Kidney (tissue), 14 donors: ENCODE results near the gene AEBP1. TPM values are rescaled to one million over a fixed set of nuclear protein-coding genes. Genes with fewer than 3 reads are reported as not detected.

ENCODE experiments used
- DNase-seq, 5 donors: peaks; one replicate each; pipeline ENCODE4 v3.0.0-alpha.2; 2013 to 2020
- FAIRE-seq: peaks from 2 replicates; lab custom pipeline; 2012; peaks lifted over from hg19 to GRCh38; lab: Jason Lieb, UNC
- H3K27ac ChIP-seq, 2 donors: one replicate each; pipeline ENCODE4 v1.7.0; 2013; ENCODE audit warnings: low read depth in 2 of 2, low read length in 2 of 2, inconsistent platforms in 1 of 2
- H3K27me3 ChIP-seq: one replicate; pipeline ENCODE4 v1.7.1; 2013; ENCODE audit warnings: low read length, inconsistent platforms; ENCODE audit not compliant: control insufficient read depth, insufficient read depth
- H3K36me3 ChIP-seq, 3 donors: one replicate each; pipeline versions ENCODE4 v1.7.0 to v1.7.1; 2013; ENCODE audit warnings: low read length in 3 of 3, control low read depth in 1 of 3, inconsistent platforms in 1 of 3; ENCODE audit not compliant: insufficient read depth in 3 of 3, control insufficient read depth in 2 of 3
- H3K4me1 ChIP-seq, 3 donors: one replicate each; pipeline versions ENCODE4 v1.7.0 to v1.7.1; 2013; ENCODE audit warnings: low read length in 3 of 3, inconsistent platforms in 1 of 3, low read depth in 1 of 3; ENCODE audit not compliant: control insufficient read depth in 2 of 3, insufficient read depth in 2 of 3
- H3K4me3 ChIP-seq, 3 donors: one replicate each; pipeline versions ENCODE4 v1.7.0 to v1.8.1; 2013; ENCODE audit warnings: low read length in 3 of 3, control low read depth in 1 of 3, inconsistent platforms in 1 of 3
- H3K9ac ChIP-seq, 3 donors: one replicate each; pipeline versions ENCODE4 v1.7.0 to v1.7.1; 2013; ENCODE audit warnings: low read length in 3 of 3, control low read depth in 1 of 3, inconsistent platforms in 1 of 3
- H3K9me3 ChIP-seq, 3 donors: one replicate each; pipeline versions ENCODE4 v1.7.0 to v1.7.1; 2013; ENCODE audit warnings: low read length in 3 of 3, control low read depth in 1 of 3, inconsistent platforms in 1 of 3; ENCODE audit not compliant: control insufficient read depth in 2 of 3, insufficient read depth in 1 of 3
- intact Hi-C: fragments of 100-400 bp; cut with DNase I; formaldehyde crosslinking; loops from one replicate; pipeline ENCODE4 v1.11.1; 2022
- polyA plus RNA-seq: library from polyadenylated mRNA; stranded (reverse); fragments of 350-450 nt; fragmentation: Illumina TruSeq; extraction: RNeasy Lipid Tissue Mini Kit (QIAGEN cat#74804); gene quantifications from one replicate; pipeline ENCODE4 v1.2.3, GENCODE V29; 2014; ENCODE audit warnings: low read depth, low replicate concordance; ENCODE audit not compliant: insufficient read depth
- total RNA-seq: library from RNA; stranded (reverse); fragmentation: NEBNext Ultra II Directional; extraction: Animal tissue kit (Norgen Biotek cat#: 25700); gene quantifications from one replicate; pipeline ENCODE4 v1.2.1, GENCODE V29; 2021
- TF ChIP-seq, protein P1 (sequence below): IDR thresholded peaks from 3 replicates; pipeline ENCODE4 v1.5.1; 2012; ENCODE audit warnings: mild to moderate bottlenecking, moderate library complexity, borderline replicate concordance; ENCODE audit not compliant: insufficient read depth; ENCODE audit errors: extremely low read depth
- donor health status: control.
- donor health status: control.
- donor health status: control.
- donor health status: control.
- donor health status: control.
- donor health status: DM: yes; HTN: yes; CAD: no.
- donor health status: Normal renal cell carcinoma (clear cell type).

The AEBP1 gene
- total and polyA plus RNA-seq, 2 donors from 2014 or later: 89.4 to 164 TPM

DNA sequence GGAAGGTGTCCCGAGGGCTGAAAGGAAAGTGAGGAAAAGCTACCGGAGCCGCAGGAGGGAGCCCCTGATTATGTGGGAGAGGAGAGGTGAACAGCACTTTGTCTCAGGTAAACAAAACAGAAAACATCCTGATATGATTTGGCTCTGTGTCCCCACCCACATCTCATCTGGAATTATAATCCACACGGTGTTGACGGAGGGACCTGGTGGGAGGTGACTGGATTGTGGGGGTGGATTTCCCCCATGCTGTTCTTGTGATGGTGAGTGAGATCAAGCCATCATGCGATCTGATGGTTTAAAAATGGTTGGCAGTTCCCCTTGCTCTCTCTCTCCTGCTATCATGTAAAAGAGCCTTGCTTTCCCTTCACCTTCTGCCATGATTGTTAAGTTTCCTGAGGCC, 16.2 kb downstream of the AEBP1 start:
- H3K9me3 ChIP-seq: no peaks in the 10 kb centered on the region
- H3K27ac ChIP-seq: no peak overlapping the region
- peaks cover 0 to 6% (median 4%) of the 10 kb centered on the region in 3 donors for H3K36me3 ChIP-seq
- intact Hi-C loops: no loop called here
- no peaks in the 10 kb centered on the region for H3K27me3 ChIP-seq
- FAIRE-seq (no peak), DNase-seq (peak in 1 of 5 donors; percentile 12)
- H3K4me1 ChIP-seq: peaks cover 0 to 7% (median 4%) of the 10 kb centered on the region in 3 donors
- TF ChIP-seq, protein P1, sequence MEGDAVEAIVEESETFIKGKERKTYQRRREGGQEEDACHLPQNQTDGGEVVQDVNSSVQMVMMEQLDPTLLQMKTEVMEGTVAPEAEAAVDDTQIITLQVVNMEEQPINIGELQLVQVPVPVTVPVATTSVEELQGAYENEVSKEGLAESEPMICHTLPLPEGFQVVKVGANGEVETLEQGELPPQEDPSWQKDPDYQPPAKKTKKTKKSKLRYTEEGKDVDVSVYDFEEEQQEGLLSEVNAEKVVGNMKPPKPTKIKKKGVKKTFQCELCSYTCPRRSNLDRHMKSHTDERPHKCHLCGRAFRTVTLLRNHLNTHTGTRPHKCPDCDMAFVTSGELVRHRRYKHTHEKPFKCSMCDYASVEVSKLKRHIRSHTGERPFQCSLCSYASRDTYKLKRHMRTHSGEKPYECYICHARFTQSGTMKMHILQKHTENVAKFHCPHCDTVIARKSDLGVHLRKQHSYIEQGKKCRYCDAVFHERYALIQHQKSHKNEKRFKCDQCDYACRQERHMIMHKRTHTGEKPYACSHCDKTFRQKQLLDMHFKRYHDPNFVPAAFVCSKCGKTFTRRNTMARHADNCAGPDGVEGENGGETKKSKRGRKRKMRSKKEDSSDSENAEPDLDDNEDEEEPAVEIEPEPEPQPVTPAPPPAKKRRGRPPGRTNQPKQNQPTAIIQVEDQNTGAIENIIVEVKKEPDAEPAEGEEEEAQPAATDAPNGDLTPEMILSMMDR: no peak
- H3K4me3 ChIP-seq: no peak overlapping the region
- no peak overlapping the region for H3K9ac ChIP-seq

- Histone ChIP-seq H3K27ac (no peak overlapping the region), H3K9ac (no peak overlapping the region), H3K27me3 (no peaks in the 10 kb centered on the region), H3K4me3 (no peak overlapping the region), H3K9me3 (no peaks in the 10 kb centered on the region), H3K36me3 (peaks cover 0 to 6% (median 4%) of the 10 kb centered on the region in 3 donors), H3K4me1 (peaks cover 0 to 7% (median 4%) of the 10 kb centered on the region in 3 donors)
- FAIRE-seq (no peak), DNase-seq (peak in 1 of 5 donors; percentile 55)
- TF ChIP-seq, protein P1: no peak
- intact Hi-C loops: no loop called here
Observed at GRCh38 chr7:44121761-44122420, 17.7 kb downstream of the AEBP1 start.

DNA sequence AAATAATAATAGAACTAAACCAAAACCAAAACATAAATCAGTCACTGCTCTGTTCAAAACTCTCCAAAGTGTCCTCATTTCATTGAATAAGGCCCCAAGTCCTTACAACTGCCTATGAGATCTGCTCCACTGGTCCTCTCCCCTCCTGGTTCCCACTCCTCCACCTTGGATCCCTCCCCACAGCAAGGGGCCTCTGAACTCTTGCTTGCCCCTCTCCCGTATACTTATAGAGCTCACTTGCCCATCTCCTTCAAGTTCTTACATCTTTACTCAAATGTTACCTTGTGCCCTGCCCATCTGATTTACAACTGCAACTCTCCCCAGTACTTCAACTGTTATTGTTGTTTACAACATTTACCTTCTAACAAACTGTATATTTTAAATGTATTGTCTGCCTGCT, 18.4 kb downstream of the AEBP1 start:
- H3K27me3 ChIP-seq: no peaks in the 10 kb centered on the region
- H3K4me3 ChIP-seq: peak overlapping the region; percentile 78 to 85 (median 79)
- H3K27ac ChIP-seq: peak overlapping the region in 1 of 2 donors; percentile 65
- intact Hi-C loops: no loop called here
- DNase-seq: peak in 1 of 5 donors; percentile 5
- H3K9me3 ChIP-seq: no peaks in the 10 kb centered on the region
- peak overlapping the region; percentile 37 to 63 (median 60) for H3K9ac ChIP-seq
- no peak for FAIRE-seq
- TF ChIP-seq, protein P1: no peak
- H3K4me1 ChIP-seq: peaks cover 0 to 7% (median 4%) of the 10 kb centered on the region in 3 donors
- H3K36me3 ChIP-seq: peaks cover 0 to 4% (median 4%) of the 10 kb centered on the region in 3 donors
